ENCODE measurements around the gene RASSF8. TPM values are rescaled to one million over a fixed set of nuclear protein-coding genes. Genes with fewer than 3 reads are reported as not detected.

RASSF8 gene
- total RNA-seq, 2 donors from 2014 or later: 47.9 to 86.6 TPM

GRCh38 chr12:25970916-25971653 is 12.6 kb downstream of the RASSF8 start:
- H3K27me3 ChIP-seq (replicated peaks; ENCODE audit: insufficient read depth): no peaks in the 10 kb centered on the region
- H3K36me3 ChIP-seq: no peaks in the 10 kb centered on the region
- peak; percentile 36 for TF ChIP-seq CTCF (IDR thresholded peaks at IDR 0.05)
- DNase-seq (ENCODE audit: low spot score) (no peak), ATAC-seq (ENCODE audit: insufficient number of reproducible peaks, low FRiP score, low read depth) (no peak)
- peaks cover 8 to 60% of the 10 kb centered on the region in 2 donors for H3K4me1 ChIP-seq (ENCODE audit: control insufficient read depth in 1 of 2, low read depth in 2 of 2)
- H3K9me3 ChIP-seq: no peaks in the 10 kb centered on the region
- peak overlapping the region; percentile 16 to 56 for H3K27ac ChIP-seq
- peak overlapping the region; percentile 36 for H3K4me3 ChIP-seq

GRCh38 chr12:25971654-25972041 is 13.2 kb downstream of the RASSF8 start:
- TF ChIP-seq CTCF (IDR thresholded peaks at IDR 0.05): no peak
- Histone ChIP-seq H3K9me3 (no peaks in the 10 kb centered on the region), H3K36me3 (no peaks in the 10 kb centered on the region), H3K4me1 (ENCODE audit: control insufficient read depth in 1 of 2, low read depth in 2 of 2) (peaks cover 8 to 62% of the 10 kb centered on the region in 2 donors), H3K4me3 (peak overlapping the region; percentile 36), H3K27ac (peak overlapping the region; percentile 16 to 56), H3K27me3 (replicated peaks; ENCODE audit: insufficient read depth) (no peaks in the 10 kb centered on the region)
- ATAC-seq (ENCODE audit: insufficient number of reproducible peaks, low FRiP score, low read depth) (no peak), DNase-seq (ENCODE audit: low spot score) (no peak)

- no peak overlapping the region for H3K4me3 ChIP-seq
- DNase-seq (ENCODE audit: low spot score): no peak
- TF ChIP-seq CTCF (IDR thresholded peaks at IDR 0.05): no peak
- no peaks in the 10 kb centered on the region for H3K27me3 ChIP-seq (replicated peaks; ENCODE audit: insufficient read depth)
- no peaks in the 10 kb centered on the region for H3K36me3 ChIP-seq
- no peak for ATAC-seq (ENCODE audit: insufficient number of reproducible peaks, low FRiP score, low read depth)
- H3K9me3 ChIP-seq: no peaks in the 10 kb centered on the region
- H3K4me1 ChIP-seq (ENCODE audit: control insufficient read depth in 1 of 2, low read depth in 2 of 2): peaks cover 8 to 71% of the 10 kb centered on the region in 2 donors
- no peak overlapping the region for H3K27ac ChIP-seq
These were observed 14.3 kb downstream of the RASSF8 start for GRCh38 chr12:25972783-25973182.

- Histone ChIP-seq H3K4me3 (no peak overlapping the region), H3K36me3 (no peaks in the 10 kb centered on the region), H3K9me3 (no peaks in the 10 kb centered on the region), H3K27ac (no peak overlapping the region), H3K4me1 (ENCODE audit: control insufficient read depth in 1 of 2, low read depth in 2 of 2) (peaks cover 8 to 69% of the 10 kb centered on the region in 2 donors), H3K27me3 (replicated peaks; ENCODE audit: insufficient read depth) (no peaks in the 10 kb centered on the region)
- DNase-seq (ENCODE audit: low spot score): no peak
- TF ChIP-seq CTCF (IDR thresholded peaks at IDR 0.05): no peak
- no peak for ATAC-seq (ENCODE audit: insufficient number of reproducible peaks, low FRiP score, low read depth)
These were observed 16.7 kb downstream of the RASSF8 start for GRCh38 chr12:25975179-25975578.

GRCh38 chr12:25975682-25976081 is 17.2 kb downstream of the RASSF8 start:
- no peaks in the 10 kb centered on the region for H3K27me3 ChIP-seq (replicated peaks; ENCODE audit: insufficient read depth)
- no peak overlapping the region for H3K4me3 ChIP-seq
- DNase-seq (ENCODE audit: low spot score) (no peak), ATAC-seq (ENCODE audit: insufficient number of reproducible peaks, low FRiP score, low read depth) (no peak)
- H3K4me1 ChIP-seq (ENCODE audit: control insufficient read depth in 1 of 2, low read depth in 2 of 2): peaks cover 5 to 66% of the 10 kb centered on the region in 2 donors
- no peak for TF ChIP-seq CTCF (IDR thresholded peaks at IDR 0.05)
- no peaks in the 10 kb centered on the region for H3K36me3 ChIP-seq
- H3K27ac ChIP-seq: no peak overlapping the region
- H3K9me3 ChIP-seq: no peaks in the 10 kb centered on the region

All from thoracic aorta (tissue), 2 donors.